ENCODE measurements around the gene KIAA1958. TPM values are rescaled to one million over a fixed set of nuclear protein-coding genes. Genes with fewer than 3 reads are reported as not detected.

The KIAA1958 gene
- total RNA-seq, 1 donor = 2.5 TPM

- Histone ChIP-seq H4K20me1 (ENCODE audit: insufficient read depth, low read length) (no peaks in the 10 kb centered on the region), H3K4me3 (ENCODE audit: insufficient read depth, low read length) (no peak overlapping the region), H3K27me3 (ENCODE audit: insufficient read depth, low read length) (no peaks in the 10 kb centered on the region), H3K9me3 (ENCODE audit: low read depth, low read length) (no peaks in the 10 kb centered on the region), H3K79me2 (ENCODE audit: insufficient read depth, low read length) (no peaks in the 10 kb centered on the region), H3K27ac (ENCODE audit: low read depth, low read length) (no peak overlapping the region), H3K36me3 (ENCODE audit: insufficient read depth, low read length) (no peaks in the 10 kb centered on the region), H3K4me1 (ENCODE audit: insufficient read depth, low read length) (no peaks in the 10 kb centered on the region), H2AFZ (ENCODE audit: low read length) (no peak overlapping the region), H3K4me2 (ENCODE audit: insufficient read depth, low read length) (no peak overlapping the region)
- TF ChIP-seq CTCF (IDR thresholded peaks at IDR 0.05; ENCODE audit: extremely low read depth, low read depth, low read length) = no peak
- DNase-seq (ENCODE audit: insufficient read length, low spot score, missing footprints) = no peak
Measured at GRCh38 chr9:112505086-112505485, 18.5 kb downstream of the KIAA1958 start.

GRCh38 chr9:112505607-112506006 is 19.0 kb downstream of the KIAA1958 start:
- no peaks in the 10 kb centered on the region for H3K36me3 ChIP-seq (ENCODE audit: insufficient read depth, low read length)

DNA sequence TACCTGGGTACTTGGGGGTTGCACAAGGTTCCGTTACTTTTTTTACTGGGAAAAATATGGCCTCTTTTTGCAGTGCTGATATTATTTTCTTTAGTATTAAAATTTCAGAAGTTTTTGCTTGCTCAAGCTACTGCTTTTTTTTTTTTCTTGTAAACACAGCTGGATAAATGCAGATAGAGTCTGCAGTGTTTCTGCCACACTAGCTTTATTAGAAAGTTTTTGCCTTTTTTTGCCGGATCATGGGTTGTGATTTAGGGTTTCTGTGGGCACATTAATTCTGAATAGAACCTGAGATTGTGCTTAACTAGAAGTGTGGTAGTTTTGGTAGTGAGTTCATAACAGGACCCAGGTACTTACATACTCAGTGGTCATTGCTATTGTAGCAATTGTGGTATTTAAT is 19.9 kb downstream of the KIAA1958 start:
- Histone ChIP-seq H3K27me3 (ENCODE audit: insufficient read depth, low read length) (no peaks in the 10 kb centered on the region), H3K4me3 (ENCODE audit: insufficient read depth, low read length) (no peak overlapping the region), H3K4me2 (ENCODE audit: insufficient read depth, low read length) (no peak overlapping the region), H2AFZ (ENCODE audit: low read length) (no peak overlapping the region), H3K4me1 (ENCODE audit: insufficient read depth, low read length) (no peaks in the 10 kb centered on the region), H4K20me1 (ENCODE audit: insufficient read depth, low read length) (no peaks in the 10 kb centered on the region), H3K79me2 (ENCODE audit: insufficient read depth, low read length) (no peaks in the 10 kb centered on the region), H3K36me3 (ENCODE audit: insufficient read depth, low read length) (no peaks in the 10 kb centered on the region), H3K27ac (ENCODE audit: low read depth, low read length) (no peak overlapping the region), H3K9me3 (ENCODE audit: low read depth, low read length) (no peaks in the 10 kb centered on the region)
- TF ChIP-seq CTCF (IDR thresholded peaks at IDR 0.05; ENCODE audit: extremely low read depth, low read depth, low read length) = no peak
- DNase-seq (ENCODE audit: insufficient read length, low spot score, missing footprints) = no peak

More at GRCh38 chr9:112505607-112506006, 19.0 kb downstream of the KIAA1958 start:
- H2AFZ ChIP-seq (ENCODE audit: low read length) = no peak overlapping the region
- no peaks in the 10 kb centered on the region for H3K79me2 ChIP-seq (ENCODE audit: insufficient read depth, low read length)
- no peaks in the 10 kb centered on the region for H4K20me1 ChIP-seq (ENCODE audit: insufficient read depth, low read length)
- no peak overlapping the region for H3K4me2 ChIP-seq (ENCODE audit: insufficient read depth, low read length)
- H3K9me3 ChIP-seq (ENCODE audit: low read depth, low read length) = no peaks in the 10 kb centered on the region
- H3K4me1 ChIP-seq (ENCODE audit: insufficient read depth, low read length) = no peaks in the 10 kb centered on the region
- H3K27ac ChIP-seq (ENCODE audit: low read depth, low read length) = no peak overlapping the region
- DNase-seq (ENCODE audit: insufficient read length, low spot score, missing footprints) = no peak
- no peak for TF ChIP-seq CTCF (IDR thresholded peaks at IDR 0.05; ENCODE audit: extremely low read depth, low read depth, low read length)
- H3K4me3 ChIP-seq (ENCODE audit: insufficient read depth, low read length) = no peak overlapping the region
- H3K27me3 ChIP-seq (ENCODE audit: insufficient read depth, low read length) = no peaks in the 10 kb centered on the region

DNA sequence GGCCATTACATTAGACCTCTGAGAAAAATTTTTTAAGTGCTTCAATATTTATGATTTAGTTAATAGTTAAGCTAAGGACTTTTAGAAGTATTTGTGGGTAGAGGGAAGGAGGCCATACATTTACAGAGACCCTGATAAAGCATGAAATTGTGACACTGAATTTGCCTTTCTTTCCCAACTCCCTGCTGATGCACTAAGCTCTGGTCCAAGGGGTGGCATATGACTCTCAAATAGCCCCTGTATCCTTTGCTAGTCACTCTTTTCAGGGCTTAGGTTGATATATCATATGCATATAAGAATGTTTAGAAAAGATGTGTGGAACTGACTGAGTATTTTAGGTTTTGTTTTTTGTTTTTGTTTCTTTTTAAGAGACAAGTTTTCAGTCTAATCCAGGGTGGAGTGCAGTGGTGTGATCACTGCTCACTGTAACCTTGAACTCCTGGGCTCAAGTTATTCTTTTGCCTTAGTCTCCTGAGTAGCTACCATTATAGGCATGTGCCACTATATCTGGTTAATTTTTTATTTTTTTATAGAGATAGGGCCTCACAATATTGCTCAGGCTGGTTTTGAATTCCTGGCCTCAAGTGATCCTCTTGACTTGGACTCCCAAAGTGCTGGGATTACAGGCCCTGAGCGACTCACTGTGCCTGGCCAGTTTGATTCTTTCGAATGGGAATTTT is 20.5 kb downstream of the KIAA1958 start:
- Histone ChIP-seq H2AFZ (ENCODE audit: low read length) (no peak overlapping the region), H3K9me3 (ENCODE audit: low read depth, low read length) (no peaks in the 10 kb centered on the region), H3K4me1 (ENCODE audit: insufficient read depth, low read length) (no peaks in the 10 kb centered on the region), H3K36me3 (ENCODE audit: insufficient read depth, low read length) (no peaks in the 10 kb centered on the region), H3K79me2 (ENCODE audit: insufficient read depth, low read length) (no peaks in the 10 kb centered on the region), H3K4me2 (ENCODE audit: insufficient read depth, low read length) (no peak overlapping the region), H3K27me3 (ENCODE audit: insufficient read depth, low read length) (no peaks in the 10 kb centered on the region), H4K20me1 (ENCODE audit: insufficient read depth, low read length) (no peaks in the 10 kb centered on the region), H3K4me3 (ENCODE audit: insufficient read depth, low read length) (no peak overlapping the region), H3K27ac (ENCODE audit: low read depth, low read length) (no peak overlapping the region)
- no peak for TF ChIP-seq CTCF (IDR thresholded peaks at IDR 0.05; ENCODE audit: extremely low read depth, low read depth, low read length)
- no peak for DNase-seq (ENCODE audit: insufficient read length, low spot score, missing footprints)

Data from osteoblast (primary cell).